ENCODE measurements around the gene FMO1.

GRCh38 chr1:171251952-171252300, 3.6 kb downstream of the FMO1 start:
- TF ChIP-seq CTCF (IDR thresholded peaks at IDR 0.05; ENCODE audit: low read length) (no peak), EZH2 (optimal IDR thresholded peaks at IDR 0.05; ENCODE audit: low read depth, low read length) (no peak)

Measured in MM.1S (cell line).